Measurements from ENCODE around the gene ZNF385D.

The ZNF385D gene

GRCh38 chr3:21634112-21634511 is 116.9 kb downstream of the ZNF385D start:
- no peak overlapping the region for H3K4me3 ChIP-seq (ENCODE audit: low read depth, low read length)
- TF ChIP-seq CTCF (IDR thresholded peaks at IDR 0.05; ENCODE audit: insufficient read depth, low read depth, low read length, missing control alignments) = no peak
- no peak for DNase-seq (ENCODE audit: low read depth)

GRCh38 chr3:21624524-21624923 is 126.5 kb downstream of the ZNF385D start:
- no peak for TF ChIP-seq CTCF (IDR thresholded peaks at IDR 0.05; ENCODE audit: insufficient read depth, low read depth, low read length, missing control alignments)
- no peak for DNase-seq (ENCODE audit: low read depth)
- no peak overlapping the region for H3K4me3 ChIP-seq (ENCODE audit: low read depth, low read length)

- no peak overlapping the region for H3K4me3 ChIP-seq (ENCODE audit: low read depth, low read length)
- no peak for DNase-seq (ENCODE audit: low read depth)
- TF ChIP-seq CTCF (IDR thresholded peaks at IDR 0.05; ENCODE audit: insufficient read depth, low read depth, low read length, missing control alignments) = no peak
Observed at GRCh38 chr3:21621181-21621651, 129.8 kb downstream of the ZNF385D start.

- H3K4me3 ChIP-seq (ENCODE audit: low read depth, low read length) = no peak overlapping the region
- no peak for DNase-seq (ENCODE audit: low read depth)
- no peak for TF ChIP-seq CTCF (IDR thresholded peaks at IDR 0.05; ENCODE audit: insufficient read depth, low read depth, low read length, missing control alignments)
Observed at GRCh38 chr3:21620511-21621155, 130.4 kb downstream of the ZNF385D start.

- no peak overlapping the region for H3K4me3 ChIP-seq (ENCODE audit: low read depth, low read length)
- TF ChIP-seq CTCF (IDR thresholded peaks at IDR 0.05; ENCODE audit: insufficient read depth, low read depth, low read length, missing control alignments) = no peak
- no peak for DNase-seq (ENCODE audit: low read depth)
Observed at GRCh38 chr3:21618695-21619094, 132.3 kb downstream of the ZNF385D start.

GRCh38 chr3:21613372-21614070 is 137.5 kb downstream of the ZNF385D start:
- no peak overlapping the region for H3K4me3 ChIP-seq (ENCODE audit: low read depth, low read length)
- no peak for TF ChIP-seq CTCF (IDR thresholded peaks at IDR 0.05; ENCODE audit: insufficient read depth, low read depth, low read length, missing control alignments)
- no peak for DNase-seq (ENCODE audit: low read depth)

Data from GM12865 (cell line).